Caco-2 (cell line): ENCODE results near the gene IGSF10. TPM values are rescaled to one million over a fixed set of nuclear protein-coding genes. Genes with fewer than 3 reads are reported as not detected.

Experiments used
- BruUV-seq: library from RNA; stranded (reverse); fragments of 400-500 nt; replicated peaks from 2 replicates; lab custom pipeline; 2021; lab: Mats Ljungman, UMichigan
- CTCF ChIA-PET: fragments of 300-600 bp; sonication (Branson Sonifier 250); formaldehyde crosslinking; loops from one replicate; lab custom pipeline; 2022; ENCODE audit warnings: antibody characterized with exemption; lab: Charles Lee
- POLR2A ChIA-PET: fragments of 300-600 bp; sonication (Branson Sonifier 250); formaldehyde crosslinking; loops from one replicate; lab custom pipeline; 2022; ENCODE audit warnings: antibody characterized with exemption; lab: Charles Lee
- DNase-seq, 2 experiments: peaks; one replicate each; pipeline versions ENCODE4 v3.0.0 to v3.0.0-alpha.2; 2020 to 2022
- H3K27me3 ChIP-seq: replicated peaks from 2 replicates; pipeline ENCODE4 v1.6.0; 2011; ENCODE audit warnings: low read length; ENCODE audit not compliant: control insufficient read depth, insufficient read depth
- H3K36me3 ChIP-seq: 2 replicates; pipeline ENCODE4 v1.5.1; 2011; ENCODE audit warnings: low read length; ENCODE audit not compliant: control insufficient read depth, insufficient read depth
- H3K4me1 ChIP-seq: fragments of 250-450 bp; sonication (Bioruptor Pico); 2 replicates; pipeline ENCODE4 v1.5.1; 2020; ENCODE audit warnings: mild to moderate bottlenecking
- H3K4me3 ChIP-seq: 2 replicates; pipeline ENCODE4 v1.5.1; 2011; ENCODE audit warnings: low read depth, mild to moderate bottlenecking, control low read depth, low read length
- H3K9me3 ChIP-seq: fragments of 250-450 bp; sonication (Bioruptor Pico); 2 replicates; pipeline ENCODE4 v1.5.1; 2020; ENCODE audit warnings: mild to moderate bottlenecking, moderate library complexity
- H3K27ac Mint-ChIP-seq: one replicate; pipeline ENCODE4 v1.8.0; 2022; ENCODE audit warnings: mixed read lengths; ENCODE audit not compliant: unreplicated experiment
- H3K27me3 Mint-ChIP-seq: one replicate; pipeline ENCODE4 v1.8.0; 2022; ENCODE audit warnings: mixed read lengths; ENCODE audit not compliant: insufficient read depth, unreplicated experiment
- H3K36me3 Mint-ChIP-seq: one replicate; pipeline ENCODE4 v1.8.0; 2022; ENCODE audit warnings: mild to moderate bottlenecking, mixed read lengths; ENCODE audit not compliant: insufficient read depth, unreplicated experiment
- H3K4me1 Mint-ChIP-seq: one replicate; pipeline ENCODE4 v1.8.0; 2022; ENCODE audit warnings: low read depth, mixed read lengths; ENCODE audit not compliant: unreplicated experiment
- H3K4me3 Mint-ChIP-seq: one replicate; pipeline ENCODE4 v1.8.0; 2022; ENCODE audit warnings: mild to moderate bottlenecking, moderate library complexity, mixed read lengths; ENCODE audit not compliant: unreplicated experiment
- H3K9me3 Mint-ChIP-seq: one replicate; pipeline ENCODE4 v1.8.0; 2022; ENCODE audit warnings: mixed read lengths; ENCODE audit not compliant: unreplicated experiment
- CTCF ChIP-seq, 2 experiments: fragments of 200-600 bp in 1 of 2; IDR thresholded peaks; 1 replicate in 1 of 2; 2 replicates in 1 of 2; pipeline versions ENCODE4 v1.5.1 to v1.8.0; 2011 to 2022; ENCODE audit warnings: antibody characterized with exemption in 1 of 2, control low read depth in 1 of 2, inconsistent platforms in 1 of 2, low read depth in 1 of 2, low read length in 1 of 2, mild to moderate bottlenecking in 1 of 2, moderate library complexity in 1 of 2; ENCODE audit not compliant: insufficient read depth in 1 of 2, severe bottlenecking in 1 of 2, unreplicated experiment in 1 of 2
- intact Hi-C: fragments of 100-400 bp; cut with micrococcal nuclease; formaldehyde crosslinking; loops from one replicate; pipeline ENCODE4 v1.10.0; 2022; ENCODE audit not compliant: unreplicated experiment
- total RNA-seq: library from RNA; stranded (reverse); gene quantifications from 2 replicates; pipeline ENCODE4 v1.2.3, GENCODE V29; 2022

IGSF10 gene
- total RNA-seq, 1 experiment from 2014 or later: 2.6 TPM

DNA sequence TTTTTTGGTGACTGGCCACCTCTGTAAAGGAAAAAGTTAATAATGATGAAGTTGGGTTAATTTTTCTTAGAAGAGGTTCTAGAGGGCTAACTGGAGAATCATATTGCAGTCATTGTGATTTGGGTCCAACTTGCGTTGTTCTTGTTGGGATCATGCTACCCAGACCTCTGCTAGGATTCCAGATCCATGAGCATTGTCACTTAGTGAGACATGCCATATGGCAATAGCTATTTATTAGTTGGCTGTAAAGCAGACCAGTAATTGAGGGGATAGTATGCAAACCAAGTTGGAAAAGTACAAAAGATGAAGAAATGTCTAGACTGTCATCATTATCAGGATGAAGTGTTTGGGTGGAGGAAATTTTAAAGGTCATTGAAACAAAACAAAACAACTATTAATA is 45.6 kb downstream of the IGSF10 start:
- H3K4me1 Mint-ChIP-seq: no peaks in the 10 kb centered on the region
- H3K36me3 Mint-ChIP-seq: peaks cover 7% of the 10 kb centered on the region
- BruUV-seq: no TSS peak
- Histone ChIP-seq H3K4me1 (no peaks in the 10 kb centered on the region), H3K4me3 (no peak overlapping the region), H3K9me3 (no peaks in the 10 kb centered on the region), H3K27me3 (no peaks in the 10 kb centered on the region), H3K36me3 (no peaks in the 10 kb centered on the region)
- ChIA-PET POLR2A (no interaction called here), CTCF (no interaction called here)
- H3K27ac Mint-ChIP-seq: no peak overlapping the region
- intact Hi-C loops: no loop called here
- H3K9me3 Mint-ChIP-seq: no peaks in the 10 kb centered on the region
- DNase-seq: no peak
- no peak for TF ChIP-seq CTCF (IDR thresholded peaks at IDR 0.05; ENCODE audit: insufficient read depth in 1 of 2, low read depth in 1 of 2, low read length in 1 of 2, severe bottlenecking in 1 of 2, unreplicated experiment in 1 of 2)
- H3K27me3 Mint-ChIP-seq: no peaks in the 10 kb centered on the region
- H3K4me3 Mint-ChIP-seq: no peak overlapping the region

DNA sequence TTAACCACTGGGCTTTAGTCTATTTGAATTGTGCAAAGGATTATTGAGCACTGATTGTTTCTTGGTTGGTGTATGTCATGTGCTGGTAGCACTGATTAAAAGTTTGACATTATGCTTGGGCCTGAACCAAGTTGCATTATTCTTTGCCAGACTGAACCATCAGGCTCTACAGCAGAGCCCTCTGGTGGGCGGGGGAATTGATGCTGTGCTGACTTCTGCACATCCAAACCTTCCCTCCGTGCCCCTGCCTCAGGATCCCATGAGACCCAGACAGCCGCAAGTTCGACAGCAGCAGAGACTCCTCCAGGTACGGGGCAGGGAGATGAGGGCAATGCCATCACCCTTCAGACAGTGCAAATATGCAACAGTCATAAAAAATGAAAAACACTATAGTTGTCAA is 47.9 kb downstream of the IGSF10 start:
- no peaks in the 10 kb centered on the region for H3K27me3 Mint-ChIP-seq
- no peaks in the 10 kb centered on the region for H3K9me3 Mint-ChIP-seq
- H3K36me3 Mint-ChIP-seq: peaks cover 7% of the 10 kb centered on the region
- DNase-seq: no peak
- no peak overlapping the region for H3K4me3 Mint-ChIP-seq
- no peak overlapping the region for H3K4me3 ChIP-seq
- no peaks in the 10 kb centered on the region for H3K4me1 ChIP-seq
- no peak overlapping the region for H3K27ac Mint-ChIP-seq
- POLR2A ChIA-PET: no interaction called here
- TF ChIP-seq CTCF (IDR thresholded peaks at IDR 0.05; ENCODE audit: insufficient read depth in 1 of 2, low read depth in 1 of 2, low read length in 1 of 2, severe bottlenecking in 1 of 2, unreplicated experiment in 1 of 2): no peak
- H3K36me3 ChIP-seq: no peaks in the 10 kb centered on the region
- H3K4me1 Mint-ChIP-seq: no peaks in the 10 kb centered on the region
- intact Hi-C loops: no loop called here
- BruUV-seq: no TSS peak
- CTCF ChIA-PET: no interaction called here
- H3K9me3 ChIP-seq: no peaks in the 10 kb centered on the region
- H3K27me3 ChIP-seq: no peaks in the 10 kb centered on the region

Other genes with a start within 250 kb of the IGSF10 start
- gene P2RY14, start 182.5 kb downstream of the IGSF10 start, total RNA-seq: not detected in 2 replicates
- gene GPR87, start 144.2 kb downstream of the IGSF10 start, total RNA-seq: 0.18 and 0.28 TPM in 2 replicates
- gene P2RY13, start 131.5 kb downstream of the IGSF10 start, total RNA-seq: not detected in 2 replicates
- gene P2RY12, start 76.3 kb downstream of the IGSF10 start, total RNA-seq: not detected in 2 replicates